COLO829 (cell line): ENCODE measurements around the gene PLK4.
"Not testable (repeated sequence)": the region's sequence is repeated elsewhere in the genome, so short reads cannot be mapped to it uniquely, and the experiment has no call there.

Experiments used
- DNase-seq: peaks from one replicate; pipeline ENCODE4 v3.0.0; 2012; ENCODE audit warnings: low spot score

The PLK4 gene

DNA sequence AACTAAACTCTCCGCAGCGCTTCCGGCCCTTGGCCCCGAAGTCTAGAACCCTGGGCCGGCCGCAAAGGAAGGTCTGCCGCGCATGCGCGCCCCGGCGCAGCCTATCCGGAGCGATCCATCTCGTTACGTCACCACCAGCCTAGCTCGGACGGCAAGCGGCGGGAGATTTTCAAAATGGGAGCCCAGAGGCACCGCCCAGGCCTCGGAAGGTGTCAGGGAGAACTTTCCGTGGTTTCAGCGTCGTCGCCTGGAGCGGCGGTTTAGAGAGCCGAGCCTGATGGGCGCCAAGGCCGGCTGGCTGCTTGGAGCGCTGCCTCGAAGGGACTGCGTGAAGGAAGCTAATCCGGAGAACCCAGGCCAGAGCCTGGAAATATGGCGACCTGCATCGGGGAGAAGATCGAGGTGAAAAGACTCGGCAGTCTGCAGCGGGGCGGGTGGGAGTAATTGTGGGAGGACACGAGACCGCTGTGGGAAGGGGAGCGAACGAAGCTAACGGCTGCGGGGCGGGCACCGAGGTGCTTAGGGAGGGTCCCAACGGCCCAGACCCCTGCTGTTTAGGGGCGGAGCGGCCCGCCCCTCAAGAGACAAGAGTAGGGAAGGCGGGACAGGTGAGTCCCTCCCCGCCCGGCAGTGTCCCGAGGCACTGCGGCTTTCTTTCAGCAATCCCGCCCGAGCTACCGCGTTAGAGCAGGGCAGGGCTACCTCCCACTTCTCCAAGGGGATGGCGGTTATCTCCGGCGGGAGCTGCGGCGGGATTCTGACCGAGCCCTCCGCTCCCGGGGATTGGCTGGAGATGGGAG is at the start of gene PLK4:
Gene PLK4, plus strand, starts transcription at position 131 of the 800 bp plus-strand sequence. Its CDS starts 242 bp downstream, at position 373.
- peak; percentile 98 for DNase-seq

DNA sequence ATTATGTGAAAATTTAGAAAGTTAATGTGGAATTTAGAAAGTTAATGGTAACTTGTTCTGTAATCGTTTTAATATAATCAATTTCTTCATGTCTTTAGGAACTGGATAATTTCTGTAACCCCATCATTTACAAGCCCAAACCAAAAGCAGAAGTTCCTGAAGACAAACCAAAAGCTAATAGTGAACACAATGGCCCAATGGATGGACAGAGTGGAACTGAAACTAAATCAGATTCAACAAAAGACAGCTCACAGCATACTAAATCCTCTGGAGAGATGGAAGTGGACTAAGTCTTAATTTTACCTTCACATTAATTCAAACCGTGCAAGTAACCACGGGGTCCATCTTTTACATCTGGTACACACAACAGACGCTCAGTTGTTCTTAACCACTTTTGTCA is 48.1 kb upstream of the PLK4 start:
- no peak for DNase-seq

- no peak for DNase-seq
These were observed 36.7 kb upstream of the PLK4 start for GRCh38 chr4:127843704-127844600.

- DNase-seq = no peak
These were observed 36.0 kb upstream of the PLK4 start for GRCh38 chr4:127844601-127845116.

- DNase-seq = no peak
These were observed 34.6 kb upstream of the PLK4 start for GRCh38 chr4:127846061-127846460.

- no peak for DNase-seq
These were observed 33.9 kb upstream of the PLK4 start for GRCh38 chr4:127846765-127847164.

GRCh38 chr4:127849505-127850234 is 31.0 kb upstream of the PLK4 start:
- no peak for DNase-seq

DNA sequence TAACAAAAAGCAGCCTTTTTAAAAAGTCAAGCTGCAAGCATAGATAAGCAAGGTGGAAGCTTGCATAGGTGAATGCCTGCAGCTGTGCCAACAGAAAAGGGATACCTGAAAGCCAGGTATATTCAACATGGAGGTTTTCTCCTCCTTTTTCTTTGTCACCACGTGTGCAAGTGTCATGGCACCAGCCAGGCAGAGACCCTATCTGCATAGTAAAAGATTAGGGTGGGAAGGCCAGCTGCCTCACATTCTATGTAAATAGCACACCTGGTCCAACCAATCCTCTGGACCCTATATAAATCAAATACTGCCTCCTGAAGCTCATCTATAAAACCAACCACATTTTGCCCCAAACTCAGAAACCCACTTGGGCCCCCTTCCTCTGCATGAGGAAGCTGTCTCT is 28.0 kb upstream of the PLK4 start:
- DNase-seq = no peak

GRCh38 chr4:127856196-127856812 is 24.4 kb upstream of the PLK4 start:
- DNase-seq = no peak

GRCh38 chr4:127856813-127857447 is 23.8 kb upstream of the PLK4 start:
- no peak for DNase-seq

- no peak for DNase-seq
These were observed 23.1 kb upstream of the PLK4 start for GRCh38 chr4:127857641-127858040.

- DNase-seq = no peak
These were observed 12.5 kb upstream of the PLK4 start for GRCh38 chr4:127868196-127868595.

- DNase-seq = no peak
These were observed 10.4 kb upstream of the PLK4 start for GRCh38 chr4:127870281-127870680.

GRCh38 chr4:127870688-127871087 is 10.0 kb upstream of the PLK4 start:
- DNase-seq = peak; percentile 82

- DNase-seq = no peak
These were observed 4.9 kb upstream of the PLK4 start for GRCh38 chr4:127875791-127876190.

GRCh38 chr4:127881563-127881864 is 821 bp downstream of the PLK4 start:
- DNase-seq = no peak

- no peak for DNase-seq
These were observed 7.9 kb downstream of the PLK4 start for GRCh38 chr4:127888559-127888958.

GRCh38 chr4:127889903-127890302 is 9.2 kb downstream of the PLK4 start:
- DNase-seq = no peak

DNA sequence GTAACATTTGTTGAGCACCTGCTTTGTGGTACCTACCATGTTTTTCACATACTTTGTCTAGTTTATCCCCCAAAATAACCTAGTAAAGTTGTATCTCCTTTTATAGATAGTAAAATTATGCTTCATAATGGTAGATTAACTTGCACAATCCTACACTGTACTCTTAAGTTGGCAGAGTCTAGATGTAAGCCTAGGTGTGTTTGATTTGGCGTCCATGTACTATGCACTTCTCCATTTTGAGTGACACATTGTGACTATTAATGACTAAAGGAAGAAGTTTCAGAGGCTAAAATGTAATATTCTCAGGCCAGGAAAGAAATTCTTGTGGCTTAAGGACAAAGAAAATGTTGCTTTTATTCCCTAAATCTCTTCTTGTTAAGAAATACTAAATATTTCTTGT is 15.4 kb downstream of the PLK4 start:
- no peak for DNase-seq

DNA sequence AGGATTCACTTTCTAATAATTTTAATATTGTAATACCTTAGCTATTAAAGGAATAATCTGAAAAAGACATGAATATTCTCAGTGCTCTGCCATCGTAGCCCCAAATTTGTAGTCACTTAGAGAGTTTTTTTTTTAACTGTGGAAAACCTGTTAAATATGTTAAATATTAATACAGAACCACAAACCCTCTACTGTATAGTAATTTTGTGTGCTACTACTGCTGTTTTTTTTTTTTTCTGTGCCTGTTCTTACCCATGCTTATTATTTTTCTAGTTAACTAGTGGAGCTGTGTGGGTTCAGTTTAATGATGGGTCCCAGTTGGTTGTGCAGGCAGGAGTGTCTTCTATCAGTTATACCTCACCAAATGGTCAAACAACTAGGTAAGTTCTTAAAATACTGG is 15.8 kb downstream of the PLK4 start:
- DNase-seq = no peak

DNA sequence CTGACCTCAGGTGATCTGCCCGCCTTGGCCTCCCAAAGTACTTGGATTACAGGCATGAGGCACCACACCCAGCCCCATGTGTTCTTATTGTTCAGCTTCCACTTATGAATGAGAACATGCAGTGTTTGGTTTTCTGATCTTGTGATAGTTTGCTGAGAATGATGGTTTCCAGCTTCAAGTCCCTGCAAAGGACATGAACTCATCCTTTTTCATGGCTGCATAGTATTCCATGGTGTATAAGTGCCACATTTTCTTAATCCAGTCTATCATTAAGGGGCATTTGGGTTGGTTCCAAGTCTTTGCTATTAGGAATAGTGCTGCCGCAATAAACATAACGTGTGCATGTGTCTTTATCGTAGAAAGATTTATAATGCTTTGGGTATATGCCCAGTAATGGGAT is 19.0 kb downstream of the PLK4 start:
- DNase-seq = not testable (repeated sequence)
